NCI-H2227 (cell line): ENCODE measurements around the gene LRRN3.

Source experiments
- DNase-seq: peaks from one replicate; lab custom pipeline; 2025; ENCODE audit not compliant: unreplicated experiment; lab: John Stamatoyannopoulos, UW

Gene LRRN3

DNA sequence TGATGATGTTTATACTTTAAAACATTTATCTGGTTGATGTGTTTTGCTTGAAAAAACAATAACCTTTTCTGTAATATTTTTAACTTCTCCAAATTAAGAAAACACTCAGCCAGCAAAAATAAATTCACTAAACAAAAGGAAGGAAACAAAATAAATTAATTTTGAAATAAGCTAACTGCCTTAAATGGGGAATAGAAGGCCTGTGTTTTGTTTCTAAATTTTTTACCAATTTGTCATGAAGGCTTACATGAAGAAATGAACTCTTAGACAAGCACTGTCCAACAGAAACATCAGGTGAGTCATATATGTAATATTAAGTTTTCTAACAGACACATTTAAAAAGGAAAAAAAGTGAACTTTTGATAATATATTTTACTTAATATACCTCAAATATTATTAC is 68.5 kb downstream of the LRRN3 start:
- DNase-seq, result no peak

DNA sequence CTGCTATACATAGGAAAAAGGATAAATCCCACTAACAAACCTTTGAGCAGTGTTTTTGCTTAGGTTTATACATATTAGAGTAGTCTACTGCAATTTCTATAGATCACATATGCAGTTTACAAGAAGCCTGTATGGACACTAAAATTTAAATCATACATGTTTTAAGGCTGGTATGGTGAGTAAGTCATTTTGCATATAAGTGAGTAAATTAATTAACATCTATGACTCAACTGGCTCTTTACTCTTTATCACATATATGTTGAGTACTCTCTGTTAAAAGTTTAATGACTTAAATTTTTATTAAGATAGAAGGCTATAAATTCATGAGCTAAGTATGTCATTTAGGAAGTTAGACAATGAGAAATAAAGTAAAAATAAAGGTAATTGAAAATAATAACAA is 69.4 kb downstream of the LRRN3 start:
- DNase-seq, result no peak

DNA sequence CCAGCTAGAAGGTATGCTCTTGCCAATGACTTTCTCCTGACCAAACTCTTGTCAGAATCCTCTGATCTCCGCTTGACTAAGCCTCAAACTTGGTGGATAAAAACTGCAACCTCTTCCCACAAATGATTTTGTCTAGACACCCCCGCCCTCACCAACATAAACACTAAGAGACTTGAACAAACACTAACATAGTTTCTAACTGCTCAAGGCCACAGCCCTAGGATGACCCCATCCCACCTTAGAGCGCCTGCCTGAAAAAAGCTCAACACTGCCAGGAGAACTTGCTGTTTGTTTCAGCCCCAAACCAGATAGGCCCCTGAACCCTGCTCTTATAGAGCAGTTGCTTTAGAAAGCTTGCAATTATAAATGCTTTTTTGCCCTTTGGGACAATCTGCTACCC is 71.8 kb downstream of the LRRN3 start:
- DNase-seq, result no peak

DNA sequence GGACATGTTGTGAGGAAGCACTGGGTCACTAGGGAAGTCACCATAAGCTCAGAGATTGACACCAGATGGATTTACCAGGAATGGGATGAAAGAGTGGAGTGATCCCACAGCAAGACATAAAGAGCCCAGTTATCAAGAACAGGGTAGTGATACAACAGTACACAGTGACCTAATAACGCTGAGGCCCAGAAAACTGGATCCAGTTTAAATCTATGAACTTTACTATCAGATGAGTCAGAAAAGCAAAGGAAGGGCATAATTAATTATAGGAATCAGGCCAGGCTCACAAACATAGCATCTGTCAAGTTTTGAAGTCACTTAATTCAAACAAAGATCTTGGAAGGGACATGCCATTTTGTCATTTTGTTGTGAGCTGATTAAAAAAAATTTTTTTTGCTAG is 73.5 kb downstream of the LRRN3 start:
- DNase-seq, result no peak

DNA sequence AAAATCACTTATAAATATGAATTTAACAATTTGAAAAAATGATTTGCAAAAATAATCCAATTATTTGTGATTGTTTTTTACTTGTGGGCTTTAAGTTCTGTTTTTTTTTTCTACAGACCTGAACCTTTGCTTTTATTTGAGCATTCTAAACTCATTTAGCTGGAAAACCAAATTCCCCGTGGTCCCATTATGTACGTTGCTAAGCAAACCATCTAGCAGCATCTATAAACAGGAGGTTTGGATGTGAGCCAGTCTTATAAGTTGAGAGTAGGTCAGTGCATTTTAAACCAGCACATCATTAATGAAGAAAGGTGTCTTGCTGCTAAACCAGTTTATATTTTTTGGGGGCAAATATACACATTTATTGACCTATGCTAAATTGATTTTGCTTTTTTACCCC is 77.3 kb downstream of the LRRN3 start:
- DNase-seq, result peak; percentile 68

DNA sequence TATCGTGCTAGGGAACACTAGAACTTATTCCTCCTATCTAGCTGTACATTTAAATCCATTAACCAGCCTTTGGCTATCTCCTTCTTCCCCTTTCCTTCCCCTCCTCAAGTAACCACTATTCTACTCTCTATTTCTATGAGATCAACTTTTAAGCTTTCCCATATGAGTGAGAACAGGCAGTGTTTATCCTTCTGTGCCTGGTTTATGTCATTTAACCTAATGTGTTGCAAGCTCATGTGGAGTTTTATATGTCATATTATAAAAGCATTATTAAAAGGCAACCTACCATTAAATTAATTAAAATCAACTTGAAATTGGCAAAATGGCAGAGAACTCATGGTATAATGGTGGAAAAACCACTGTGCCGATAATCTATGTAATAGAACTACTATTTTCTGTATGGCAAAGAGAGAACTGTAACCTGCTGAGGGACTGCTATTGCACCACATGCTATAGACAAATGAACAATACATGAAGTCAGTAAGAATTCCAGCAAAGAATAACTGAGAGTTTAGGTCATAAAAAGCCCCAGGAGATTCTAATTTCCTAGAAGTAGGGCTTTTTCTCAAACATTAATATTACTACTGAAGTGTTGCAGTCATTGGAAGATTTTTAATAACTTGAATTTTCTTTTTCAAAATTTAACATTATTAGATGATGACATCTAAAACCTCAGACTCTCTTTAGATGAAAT is 81.8 kb downstream of the LRRN3 start:
- no peak for DNase-seq

DNA sequence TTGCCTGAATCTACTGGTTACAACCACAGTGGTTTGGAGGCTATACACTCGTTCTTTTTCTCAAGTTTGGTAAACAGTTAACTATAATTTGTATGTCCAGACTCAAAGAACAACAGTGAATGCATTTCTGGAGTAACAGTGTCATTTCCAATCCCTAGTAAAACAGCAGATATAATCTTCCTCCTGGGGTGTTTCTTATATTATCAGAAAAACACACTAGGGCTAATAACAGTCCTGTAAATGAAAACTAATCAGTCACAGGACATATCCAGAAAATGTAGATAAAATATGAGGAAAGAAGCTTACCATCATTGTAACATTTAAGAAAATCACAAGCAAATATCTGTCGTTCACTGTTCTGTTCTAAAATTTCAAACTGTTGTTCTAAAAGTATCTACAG is 82.6 kb downstream of the LRRN3 start:
- no peak for DNase-seq

DNA sequence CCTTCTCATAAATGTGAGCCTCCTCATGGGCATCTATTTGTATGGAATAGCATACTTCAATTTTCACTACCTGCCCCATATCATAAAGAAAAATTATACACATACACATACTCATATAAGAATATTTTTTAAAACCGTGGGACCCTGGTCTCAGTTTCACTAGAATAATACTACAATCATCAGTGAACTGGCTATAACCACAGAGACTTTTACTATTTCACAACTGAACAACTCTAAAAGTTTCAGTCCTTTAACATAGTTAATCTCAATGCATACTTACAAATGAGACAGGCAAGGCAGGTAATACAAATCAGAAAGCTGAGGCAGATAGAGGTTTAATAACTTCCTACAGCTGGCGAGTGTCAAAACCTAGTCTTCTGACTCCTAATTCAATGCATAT is 83.1 kb downstream of the LRRN3 start:
- no peak for DNase-seq

DNA sequence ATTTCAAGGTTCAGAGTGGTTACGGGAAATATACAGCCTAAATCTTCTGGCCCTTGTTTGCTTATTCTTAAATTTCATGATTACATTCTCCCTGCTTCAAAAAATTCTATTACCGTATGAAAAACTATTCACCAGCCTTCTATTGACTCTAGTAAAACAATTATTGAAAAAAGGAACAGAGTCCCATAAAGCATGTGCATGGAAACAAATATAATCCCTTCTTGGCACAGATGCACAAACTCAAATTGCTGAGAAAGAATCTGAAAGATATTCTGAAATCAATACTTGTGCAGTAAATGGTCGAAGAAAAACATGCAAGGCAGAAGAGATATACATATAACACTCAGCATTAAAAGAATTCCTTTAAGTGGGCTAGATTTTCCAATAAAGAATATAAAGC is 83.6 kb downstream of the LRRN3 start:
- no peak for DNase-seq
